Effector memory CD4-positive, alpha-beta T cell (primary cell): ENCODE results near the gene RGMB.

Experiments used
- DNase-seq, 3 donors: peaks; one replicate each; pipeline ENCODE4 v3.0.0-alpha.2; 2020
- H3K27ac ChIP-seq: 2 replicates; pipeline ENCODE4 v1.7.0; 2013; ENCODE audit warnings: mild to moderate bottlenecking, low read length, moderate library complexity; ENCODE audit not compliant: insufficient read depth, poor library complexity, severe bottlenecking
- H3K27me3 ChIP-seq: replicated peaks from 2 replicates; pipeline ENCODE4 v1.7.0; 2013; ENCODE audit warnings: mild to moderate bottlenecking, low read length; ENCODE audit not compliant: insufficient read depth, control insufficient read depth, poor library complexity, severe bottlenecking
- H3K36me3 ChIP-seq: 2 replicates; pipeline ENCODE4 v1.7.0; 2013; ENCODE audit warnings: mild to moderate bottlenecking, low read length, moderate library complexity; ENCODE audit not compliant: control insufficient read depth, insufficient read depth
- H3K4me1 ChIP-seq: 2 replicates; pipeline ENCODE4 v1.7.0; 2013; ENCODE audit warnings: low read length, mild to moderate bottlenecking; ENCODE audit not compliant: control insufficient read depth, insufficient read depth, poor library complexity, severe bottlenecking
- H3K4me3 ChIP-seq: 2 replicates; pipeline ENCODE4 v1.7.0; 2013; ENCODE audit warnings: low read length, low read depth, mild to moderate bottlenecking; ENCODE audit not compliant: insufficient read depth, poor library complexity, severe bottlenecking
- H3K9me3 ChIP-seq: 2 replicates; pipeline ENCODE4 v1.7.0; 2013; ENCODE audit warnings: mild to moderate bottlenecking, low read length, moderate library complexity; ENCODE audit not compliant: control insufficient read depth

RGMB gene

GRCh38 chr5:98781964-98782363, 8.5 kb downstream of the RGMB start:
- H3K4me1 ChIP-seq, result peaks cover 4% of the 10 kb centered on the region

GRCh38 chr5:98783051-98783649, 9.7 kb downstream of the RGMB start:
- Histone ChIP-seq H3K27me3 (no peaks in the 10 kb centered on the region), H3K4me1 (peaks cover 4% of the 10 kb centered on the region), H3K4me3 (no peak overlapping the region), H3K9me3 (no peaks in the 10 kb centered on the region), H3K27ac (no peak overlapping the region), H3K36me3 (peaks cover 12% of the 10 kb centered on the region)
- DNase-seq, result no peak

More at GRCh38 chr5:98781964-98782363, 8.5 kb downstream of the RGMB start:
- DNase-seq, result no peak
- Histone ChIP-seq H3K9me3 (no peaks in the 10 kb centered on the region), H3K36me3 (peaks cover 12% of the 10 kb centered on the region), H3K27ac (no peak overlapping the region), H3K4me3 (no peak overlapping the region), H3K27me3 (no peaks in the 10 kb centered on the region)

GRCh38 chr5:98784411-98784810, 10.9 kb downstream of the RGMB start:
- no peak overlapping the region for H3K4me3 ChIP-seq
- H3K4me1 ChIP-seq, result peaks cover 4% of the 10 kb centered on the region
- H3K27me3 ChIP-seq, result no peaks in the 10 kb centered on the region
- H3K9me3 ChIP-seq, result no peaks in the 10 kb centered on the region
- H3K36me3 ChIP-seq, result peaks cover 12% of the 10 kb centered on the region
- no peak overlapping the region for H3K27ac ChIP-seq
- DNase-seq, result no peak

GRCh38 chr5:98785244-98785643, 11.8 kb downstream of the RGMB start:
- Histone ChIP-seq H3K36me3 (peaks cover 9% of the 10 kb centered on the region), H3K4me1 (peaks cover 4% of the 10 kb centered on the region), H3K27me3 (no peaks in the 10 kb centered on the region), H3K27ac (no peak overlapping the region), H3K9me3 (no peaks in the 10 kb centered on the region), H3K4me3 (no peak overlapping the region)
- DNase-seq, result no peak

- Histone ChIP-seq H3K27ac (no peak overlapping the region), H3K4me3 (no peak overlapping the region), H3K9me3 (no peaks in the 10 kb centered on the region), H3K4me1 (peaks cover 4% of the 10 kb centered on the region), H3K36me3 (no peaks in the 10 kb centered on the region), H3K27me3 (no peaks in the 10 kb centered on the region)
- DNase-seq, result no peak
These were observed 12.9 kb downstream of the RGMB start for GRCh38 chr5:98786191-98786853.

- Histone ChIP-seq H3K27ac (no peak overlapping the region), H3K4me1 (peaks cover 4% of the 10 kb centered on the region), H3K36me3 (no peaks in the 10 kb centered on the region), H3K4me3 (no peak overlapping the region), H3K27me3 (no peaks in the 10 kb centered on the region), H3K9me3 (no peaks in the 10 kb centered on the region)
- DNase-seq, result no peak
These were observed 13.8 kb downstream of the RGMB start for GRCh38 chr5:98787131-98787719.

- H3K27ac ChIP-seq, result no peak overlapping the region
- DNase-seq, result no peak
- H3K9me3 ChIP-seq, result no peaks in the 10 kb centered on the region
- peaks cover 7% of the 10 kb centered on the region for H3K36me3 ChIP-seq
- no peaks in the 10 kb centered on the region for H3K27me3 ChIP-seq
- no peak overlapping the region for H3K4me3 ChIP-seq
- peaks cover 4% of the 10 kb centered on the region for H3K4me1 ChIP-seq
These were observed 15.6 kb downstream of the RGMB start for GRCh38 chr5:98789029-98789428.

GRCh38 chr5:98791001-98791519, 17.6 kb downstream of the RGMB start:
- no peaks in the 10 kb centered on the region for H3K9me3 ChIP-seq
- H3K4me3 ChIP-seq, result no peak overlapping the region
- H3K4me1 ChIP-seq, result no peaks in the 10 kb centered on the region
- DNase-seq, result no peak
- H3K27ac ChIP-seq, result no peak overlapping the region
- no peaks in the 10 kb centered on the region for H3K27me3 ChIP-seq
- H3K36me3 ChIP-seq, result peaks cover 7% of the 10 kb centered on the region

GRCh38 chr5:98791898-98792580, 18.6 kb downstream of the RGMB start:
- no peak for DNase-seq
- peaks cover 7% of the 10 kb centered on the region for H3K36me3 ChIP-seq
- H3K4me1 ChIP-seq, result no peaks in the 10 kb centered on the region
- no peaks in the 10 kb centered on the region for H3K9me3 ChIP-seq
- no peak overlapping the region for H3K27ac ChIP-seq
- H3K4me3 ChIP-seq, result no peak overlapping the region
- H3K27me3 ChIP-seq, result no peaks in the 10 kb centered on the region

GRCh38 chr5:98793223-98793622, 19.8 kb downstream of the RGMB start:
- no peaks in the 10 kb centered on the region for H3K27me3 ChIP-seq
- DNase-seq, result no peak
- H3K4me3 ChIP-seq, result no peak overlapping the region
- H3K9me3 ChIP-seq, result no peaks in the 10 kb centered on the region
- peaks cover 7% of the 10 kb centered on the region for H3K36me3 ChIP-seq
- no peaks in the 10 kb centered on the region for H3K4me1 ChIP-seq
- H3K27ac ChIP-seq, result no peak overlapping the region
